ENCODE results near the gene CCNO. TPM values are rescaled to one million over a fixed set of nuclear protein-coding genes. Genes with fewer than 3 reads are reported as not detected.

CCNO gene
- total and polyA plus RNA-seq, 2 experiments from 2014 or later, result 0.12 to 0.51 TPM

- peak overlapping the region; percentile 14 for H3K4me3 ChIP-seq
- TF ChIP-seq CTCF (IDR thresholded peaks at IDR 0.05; ENCODE audit: low read depth, low read length), result no peak
- H3K36me3 ChIP-seq, result no peaks in the 10 kb centered on the region
- H3K27ac ChIP-seq, result no peak overlapping the region
- H3K27me3 ChIP-seq, result peaks cover 100% of the 10 kb centered on the region
- no peaks in the 10 kb centered on the region for H3K4me1 ChIP-seq (ENCODE audit: low read depth)
- no peaks in the 10 kb centered on the region for H3K9me3 ChIP-seq (ENCODE audit: low read depth)
- DNase-seq (ENCODE audit: low read depth in 1 of 2, low spot score in 1 of 2), result no peak
Observed at GRCh38 chr5:55222092-55222984, 11.1 kb downstream of the CCNO start.

- Histone ChIP-seq H3K4me1 (ENCODE audit: low read depth) (no peaks in the 10 kb centered on the region), H3K36me3 (no peaks in the 10 kb centered on the region), H3K27me3 (peaks cover 96% of the 10 kb centered on the region), H3K4me3 (peak overlapping the region; percentile 41), H3K9me3 (ENCODE audit: low read depth) (no peaks in the 10 kb centered on the region), H3K27ac (no peak overlapping the region)
- TF ChIP-seq CTCF (IDR thresholded peaks at IDR 0.05; ENCODE audit: low read depth, low read length), result no peak
- peak; percentile 24 to 51 for DNase-seq (ENCODE audit: low read depth in 1 of 2, low spot score in 1 of 2)
Observed at GRCh38 chr5:55220433-55221185, 12.8 kb downstream of the CCNO start.

- Histone ChIP-seq H3K4me1 (ENCODE audit: low read depth) (no peaks in the 10 kb centered on the region), H3K4me3 (peak overlapping the region; percentile 41), H3K27ac (no peak overlapping the region), H3K9me3 (ENCODE audit: low read depth) (no peaks in the 10 kb centered on the region), H3K36me3 (no peaks in the 10 kb centered on the region), H3K27me3 (peaks cover 91% of the 10 kb centered on the region)
- no peak for TF ChIP-seq CTCF (IDR thresholded peaks at IDR 0.05; ENCODE audit: low read depth, low read length)
- DNase-seq (ENCODE audit: low read depth in 1 of 2, low spot score in 1 of 2), result no peak
Observed at GRCh38 chr5:55219770-55220169, 13.6 kb downstream of the CCNO start.

- no peak for TF ChIP-seq CTCF (IDR thresholded peaks at IDR 0.05; ENCODE audit: low read depth, low read length)
- H3K27ac ChIP-seq, result no peak overlapping the region
- no peak for DNase-seq (ENCODE audit: low read depth in 1 of 2, low spot score in 1 of 2)
- H3K4me3 ChIP-seq, result no peak overlapping the region
- H3K27me3 ChIP-seq, result peaks cover 83% of the 10 kb centered on the region
- H3K36me3 ChIP-seq, result no peaks in the 10 kb centered on the region
- no peaks in the 10 kb centered on the region for H3K4me1 ChIP-seq (ENCODE audit: low read depth)
- H3K9me3 ChIP-seq (ENCODE audit: low read depth), result no peaks in the 10 kb centered on the region
Observed at GRCh38 chr5:55218967-55219366, 14.4 kb downstream of the CCNO start.

- Histone ChIP-seq H3K4me3 (no peak overlapping the region), H3K27ac (no peak overlapping the region), H3K27me3 (peaks cover 27% of the 10 kb centered on the region), H3K36me3 (no peaks in the 10 kb centered on the region), H3K4me1 (ENCODE audit: low read depth) (no peaks in the 10 kb centered on the region), H3K9me3 (ENCODE audit: low read depth) (no peaks in the 10 kb centered on the region)
- no peak for TF ChIP-seq CTCF (IDR thresholded peaks at IDR 0.05; ENCODE audit: low read depth, low read length)
- no peak for DNase-seq (ENCODE audit: low read depth in 1 of 2, low spot score in 1 of 2)
Observed at GRCh38 chr5:55211184-55211874, 22.1 kb downstream of the CCNO start.

All from cardiac muscle cell (in vitro differentiated cells and primary cell).